Lower lobe of right lung (tissue), 2 donors: ENCODE data around the gene CFAP53. TPM values are rescaled to one million over a fixed set of nuclear protein-coding genes. Genes with fewer than 3 reads are reported as not detected.

ENCODE experiments used
- ATAC-seq, 2 donors: fragments of 200-7000 bp; cut with Tn5 transposase; one replicate each; pipeline ENCODE4 v1.9.1; 2020 to 2022; ENCODE audit warnings: mild to moderate bottlenecking in 2 of 2, moderate library complexity in 2 of 2
- DNase-seq: peaks from one replicate; pipeline ENCODE4 v3.0.0-alpha.2; 2020
- H3K27ac ChIP-seq: fragments of 200-600 bp; one replicate; pipeline ENCODE4 v1.8.0; 2022
- H3K27me3 ChIP-seq: fragments of 200-600 bp; one replicate; pipeline ENCODE4 v1.8.0; 2022; ENCODE audit warnings: low read depth
- H3K36me3 ChIP-seq: fragments of 200-600 bp; one replicate; pipeline ENCODE4 v1.8.0; 2022; ENCODE audit warnings: mild to moderate bottlenecking
- H3K4me1 ChIP-seq: fragments of 200-600 bp; one replicate; pipeline ENCODE4 v1.8.0; 2022
- H3K4me3 ChIP-seq: fragments of 200-600 bp; one replicate; pipeline ENCODE4 v1.8.0; 2022; ENCODE audit warnings: mild to moderate bottlenecking
- H3K9me3 ChIP-seq: fragments of 200-600 bp; one replicate; pipeline ENCODE4 v1.8.0; 2022
- CTCF ChIP-seq: fragments of 200-600 bp; IDR thresholded peaks from one replicate; pipeline ENCODE4 v1.8.0; 2022; ENCODE audit warnings: antibody characterized with exemption, mild to moderate bottlenecking
- intact Hi-C: fragments of 100-400 bp; cut with DNase I; formaldehyde crosslinking; loops from one replicate; pipeline ENCODE4 v1.11.0; 2022
- total RNA-seq: library from RNA; stranded (reverse); fragmentation: NEBNext Ultra II Directional; extraction: Animal tissue kit (Norgen Biotek cat#: 25700); gene quantifications from one replicate; pipeline ENCODE4 v1.2.1, GENCODE V29; 2021
- donor health status: DM: no; HTN: yes; CAD: no; lungs with severe emphysema.

CFAP53 gene
- total RNA-seq, 1 donor from 2014 or later = 3.7 TPM

- Histone ChIP-seq H3K4me1 (peaks cover 16% of the 10 kb centered on the region), H3K27me3 (peaks cover 36% of the 10 kb centered on the region), H3K36me3 (no peaks in the 10 kb centered on the region), H3K27ac (peak overlapping the region; percentile 8), H3K4me3 (no peak overlapping the region), H3K9me3 (no peaks in the 10 kb centered on the region)
- intact Hi-C loops = no loop called here
- no peak for ATAC-seq
- DNase-seq = no peak
- no peak for TF ChIP-seq CTCF
Measured at GRCh38 chr18:50306944-50307343, 40.6 kb upstream of the CFAP53 start.

GRCh38 chr18:50301074-50301473 is 34.8 kb upstream of the CFAP53 start:
- ATAC-seq (no peak), DNase-seq (no peak)
- TF ChIP-seq CTCF = no peak
- Histone ChIP-seq H3K4me3 (no peak overlapping the region), H3K27me3 (peaks cover 56% of the 10 kb centered on the region), H3K36me3 (no peaks in the 10 kb centered on the region), H3K9me3 (no peaks in the 10 kb centered on the region), H3K4me1 (peaks cover 14% of the 10 kb centered on the region), H3K27ac (no peak overlapping the region)
- intact Hi-C loops = no loop called here

- no peak for TF ChIP-seq CTCF
- H3K9me3 ChIP-seq = no peaks in the 10 kb centered on the region
- no peak for ATAC-seq
- DNase-seq = no peak
- intact Hi-C loops = no loop called here
- H3K36me3 ChIP-seq = no peaks in the 10 kb centered on the region
- peaks cover 55% of the 10 kb centered on the region for H3K27me3 ChIP-seq
- H3K4me3 ChIP-seq = no peak overlapping the region
- H3K27ac ChIP-seq = no peak overlapping the region
- peaks cover 14% of the 10 kb centered on the region for H3K4me1 ChIP-seq
Measured at GRCh38 chr18:50299626-50300388, 33.5 kb upstream of the CFAP53 start.

- peaks cover 45% of the 10 kb centered on the region for H3K27me3 ChIP-seq
- peak in 1 of 2 donors; percentile 17 for ATAC-seq
- H3K4me3 ChIP-seq = peak overlapping the region; percentile 52
- no peaks in the 10 kb centered on the region for H3K36me3 ChIP-seq
- intact Hi-C loops = no loop called here
- no peak for TF ChIP-seq CTCF
- H3K27ac ChIP-seq = no peak overlapping the region
- no peak for DNase-seq
- H3K4me1 ChIP-seq = peaks cover 14% of the 10 kb centered on the region
- no peaks in the 10 kb centered on the region for H3K9me3 ChIP-seq
Measured at GRCh38 chr18:50298443-50299284, 32.4 kb upstream of the CFAP53 start.

GRCh38 chr18:50297621-50298442 is 31.5 kb upstream of the CFAP53 start:
- Histone ChIP-seq H3K27ac (no peak overlapping the region), H3K4me1 (peaks cover 14% of the 10 kb centered on the region), H3K9me3 (no peaks in the 10 kb centered on the region), H3K4me3 (peak overlapping the region; percentile 52), H3K36me3 (no peaks in the 10 kb centered on the region), H3K27me3 (peaks cover 39% of the 10 kb centered on the region)
- ATAC-seq (peak; percentile 95 to 96), DNase-seq (peak; percentile 87)
- no peak for TF ChIP-seq CTCF
- intact Hi-C loops = no loop called here
